ENCODE data around the gene OSTC.

Gene OSTC

GRCh38 chr4:108620933-108621905, 29.2 kb upstream of the OSTC start:
- Histone ChIP-seq H3K27ac (ENCODE audit: low read depth, low read length, poor library complexity, severe bottlenecking) (peak overlapping the region; percentile 55), H2AFZ (ENCODE audit: low read length) (no peak overlapping the region), H3K79me2 (ENCODE audit: insufficient read depth, low read length) (peaks cover 28% of the 10 kb centered on the region)

GRCh38 chr4:108622022-108622421, 28.4 kb upstream of the OSTC start:
- Histone ChIP-seq H3K79me2 (ENCODE audit: insufficient read depth, low read length) (peaks cover 28% of the 10 kb centered on the region), H3K9me3 (ENCODE audit: low read length) (no peaks in the 10 kb centered on the region), H3K27me3 (ENCODE audit: insufficient read depth, low read length) (no peaks in the 10 kb centered on the region), H3K9me2 (ENCODE audit: low read depth, low read length) (no peaks in the 10 kb centered on the region), H2AFZ (ENCODE audit: low read length) (no peak overlapping the region), H3K4me1 (ENCODE audit: insufficient read depth, low read length, severe bottlenecking) (peaks cover 29% of the 10 kb centered on the region), H3K4me3 (ENCODE audit: low read depth, low read length, poor library complexity, severe bottlenecking) (peak overlapping the region; percentile 91), H3F3A (ENCODE audit: insufficient read depth, low read length) (no peaks in the 10 kb centered on the region), H3K27ac (ENCODE audit: low read depth, low read length, poor library complexity, severe bottlenecking) (no peak overlapping the region), H3K4me2 (ENCODE audit: low read length) (peak overlapping the region; percentile 95), H3K9ac (ENCODE audit: low read length) (peak overlapping the region; percentile 94), H3K36me3 (ENCODE audit: insufficient read depth, low read length) (peaks cover 64% of the 10 kb centered on the region), H4K20me1 (ENCODE audit: insufficient read depth, low read length) (0 out of 2 replicates have a peak, but pooled peaks cover 3% of the 10 kb centered on the region)
- TF ChIP-seq CTCF (IDR thresholded peaks at IDR 0.05; ENCODE audit: low read length) = no peak
- TF ChIP-seq EZH2 (IDR thresholded peaks at IDR 0.05; ENCODE audit: borderline replicate concordance, low read length) = no peak

More at GRCh38 chr4:108620933-108621905, 29.2 kb upstream of the OSTC start:
- H3K27me3 ChIP-seq (ENCODE audit: insufficient read depth, low read length) = no peaks in the 10 kb centered on the region
- no peaks in the 10 kb centered on the region for H3F3A ChIP-seq (ENCODE audit: insufficient read depth, low read length)
- H3K4me2 ChIP-seq (ENCODE audit: low read length) = peak overlapping the region; percentile 95
- H3K4me1 ChIP-seq (ENCODE audit: insufficient read depth, low read length, severe bottlenecking) = peaks cover 29% of the 10 kb centered on the region
- no peaks in the 10 kb centered on the region for H3K9me2 ChIP-seq (ENCODE audit: low read depth, low read length)
- no peaks in the 10 kb centered on the region for H3K9me3 ChIP-seq (ENCODE audit: low read length)
- peaks cover 56% of the 10 kb centered on the region for H3K36me3 ChIP-seq (ENCODE audit: insufficient read depth, low read length)
- peak overlapping the region; percentile 94 for H3K9ac ChIP-seq (ENCODE audit: low read length)
- TF ChIP-seq CTCF (IDR thresholded peaks at IDR 0.05; ENCODE audit: low read length) = no peak
- no peak for TF ChIP-seq EZH2 (IDR thresholded peaks at IDR 0.05; ENCODE audit: borderline replicate concordance, low read length)
- peak overlapping the region; percentile 91 for H3K4me3 ChIP-seq (ENCODE audit: low read depth, low read length, poor library complexity, severe bottlenecking)
- 0 out of 2 replicates have a peak, but pooled peaks cover 3% of the 10 kb centered on the region for H4K20me1 ChIP-seq (ENCODE audit: insufficient read depth, low read length)

GRCh38 chr4:108622828-108623227, 27.6 kb upstream of the OSTC start:
- Histone ChIP-seq H3K27me3 (ENCODE audit: insufficient read depth, low read length) (no peaks in the 10 kb centered on the region), H3K4me2 (ENCODE audit: low read length) (peak overlapping the region; percentile 95; the same call in 1 of the 2 replicates), H3F3A (ENCODE audit: insufficient read depth, low read length) (no peaks in the 10 kb centered on the region), H3K4me3 (ENCODE audit: low read depth, low read length, poor library complexity, severe bottlenecking) (no peak overlapping the region), H3K9ac (ENCODE audit: low read length) (no peak overlapping the region; the same call in 1 of the 2 replicates), H2AFZ (ENCODE audit: low read length) (no peak overlapping the region), H4K20me1 (ENCODE audit: insufficient read depth, low read length) (0 out of 2 replicates have a peak, but pooled peaks cover 3% of the 10 kb centered on the region), H3K36me3 (ENCODE audit: insufficient read depth, low read length) (peaks cover 72% of the 10 kb centered on the region), H3K27ac (ENCODE audit: low read depth, low read length, poor library complexity, severe bottlenecking) (no peak overlapping the region), H3K9me2 (ENCODE audit: low read depth, low read length) (no peaks in the 10 kb centered on the region), H3K4me1 (ENCODE audit: insufficient read depth, low read length, severe bottlenecking) (peaks cover 29% of the 10 kb centered on the region), H3K9me3 (ENCODE audit: low read length) (no peaks in the 10 kb centered on the region), H3K79me2 (ENCODE audit: insufficient read depth, low read length) (peaks cover 28% of the 10 kb centered on the region)
- TF ChIP-seq EZH2 (IDR thresholded peaks at IDR 0.05; ENCODE audit: borderline replicate concordance, low read length) = no peak
- no peak for TF ChIP-seq CTCF (IDR thresholded peaks at IDR 0.05; ENCODE audit: low read length)

Data from OCI-LY1 (cell line).